ENCODE measurements around the gene GSTM1.

The GSTM1 gene
- total RNA-seq, result 6.5 to 54.4 (median 13.6) reads per million in 18 experiments

DNA sequence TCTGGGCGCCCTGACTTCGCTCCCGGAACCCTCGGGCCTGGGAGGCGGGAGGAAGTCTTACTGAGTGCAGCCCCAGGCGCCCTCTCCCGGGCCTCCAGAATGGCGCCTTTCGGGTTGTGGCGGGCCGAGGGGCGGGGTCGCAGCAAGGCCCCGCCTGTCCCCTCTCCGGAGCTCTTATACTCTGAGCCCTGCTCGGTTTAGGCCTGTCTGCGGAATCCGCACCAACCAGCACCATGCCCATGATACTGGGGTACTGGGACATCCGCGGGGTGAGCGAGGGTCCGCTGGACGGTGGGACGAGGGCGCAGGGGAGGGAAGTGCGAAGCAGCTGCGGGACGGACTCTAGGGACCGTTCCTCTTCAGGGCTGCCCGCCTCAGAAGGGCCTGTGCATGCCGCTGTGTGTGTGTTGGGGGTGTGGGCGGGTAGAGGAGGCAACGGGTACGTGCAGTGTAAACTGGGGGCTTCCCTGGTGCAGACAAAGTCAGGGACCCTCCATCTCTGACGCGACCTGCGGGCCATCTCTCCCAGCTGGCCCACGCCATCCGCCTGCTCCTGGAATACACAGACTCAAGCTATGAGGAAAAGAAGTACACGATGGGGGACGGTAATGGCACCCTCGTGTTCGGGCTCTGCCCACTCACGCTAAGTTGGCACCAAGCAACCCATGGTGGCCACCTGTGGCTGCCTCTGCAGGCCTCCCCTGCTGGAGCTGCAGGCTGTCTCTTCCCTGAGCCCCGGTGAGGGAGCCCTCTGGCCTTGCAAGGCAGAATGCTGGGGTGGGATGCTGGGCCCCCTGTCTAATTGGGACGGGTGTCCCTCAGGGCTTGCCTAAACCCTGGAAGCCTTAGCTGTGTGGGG, at the start of gene GSTM1:
Gene GSTM1, plus strand, starts transcription at position 177 of the 859 bp plus-strand sequence. Its CDS starts 57 bp downstream, at position 234.
- DNase-seq, result peak; percentile 76 to 92

- DNase-seq, result no peak
These were observed 48.4 kb upstream of the GSTM1 start for GRCh38 chr1:109639063-109639840.

GRCh38 chr1:109639841-109640184, 47.8 kb upstream of the GSTM1 start:
- DNase-seq, result no peak

GRCh38 chr1:109640285-109640865, 47.2 kb upstream of the GSTM1 start:
- peak; percentile 83 to 85 for DNase-seq

DNA sequence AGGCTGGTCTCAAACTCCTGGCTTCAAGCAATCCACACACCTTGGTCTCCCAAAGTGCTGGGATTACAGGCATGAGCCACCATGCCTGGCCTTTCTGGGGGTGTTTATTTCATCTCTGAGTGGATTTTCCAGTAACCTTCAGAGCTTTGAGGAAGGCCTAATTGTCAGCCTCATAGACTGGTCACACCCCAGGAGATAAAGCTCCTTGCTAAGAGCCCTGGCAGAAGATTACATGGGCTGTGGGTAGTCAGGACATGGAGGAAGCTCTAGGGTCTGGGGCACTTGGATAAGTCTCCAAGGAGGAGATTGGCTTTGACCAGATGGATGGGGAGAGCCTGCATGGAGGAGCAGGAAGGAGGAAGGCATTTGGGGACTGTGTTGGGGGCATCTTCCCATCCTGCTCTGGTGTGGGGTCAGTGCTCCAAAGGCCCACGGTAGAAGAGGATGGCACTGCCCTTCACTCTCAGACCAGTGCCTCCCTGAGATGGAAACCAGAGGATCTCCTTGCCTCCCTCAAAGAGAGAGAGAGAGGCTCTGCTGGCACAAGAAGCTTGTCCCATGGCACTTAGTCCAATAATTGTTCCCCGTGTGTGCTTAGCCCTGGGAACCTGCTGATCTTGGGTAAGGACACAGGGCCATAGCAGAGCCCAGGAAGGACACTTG, 46.4 kb upstream of the GSTM1 start:
- DNase-seq, result no peak

- DNase-seq, result peak; percentile 88 to 91
These were observed 45.8 kb upstream of the GSTM1 start for GRCh38 chr1:109641861-109642260.

DNA sequence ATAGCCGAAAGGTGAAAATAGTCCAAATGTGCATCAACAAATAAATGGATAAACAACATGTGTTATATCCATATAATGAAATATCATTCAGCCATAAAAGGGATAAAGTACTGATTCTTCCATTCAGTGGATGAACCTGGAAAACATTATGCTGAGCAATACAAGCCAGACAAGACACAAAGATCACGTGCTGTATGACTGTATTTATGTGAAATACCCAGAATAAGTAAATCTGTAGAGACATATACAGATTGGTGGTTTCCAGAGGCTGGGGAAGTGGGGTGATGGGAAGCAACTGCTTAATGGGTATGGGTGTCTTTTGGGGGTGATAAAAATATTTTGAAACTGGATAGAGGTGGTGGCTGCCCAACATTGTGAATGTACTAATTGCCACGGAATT, 45.0 kb upstream of the GSTM1 start:
- peak; percentile 46 to 58 for DNase-seq

DNA sequence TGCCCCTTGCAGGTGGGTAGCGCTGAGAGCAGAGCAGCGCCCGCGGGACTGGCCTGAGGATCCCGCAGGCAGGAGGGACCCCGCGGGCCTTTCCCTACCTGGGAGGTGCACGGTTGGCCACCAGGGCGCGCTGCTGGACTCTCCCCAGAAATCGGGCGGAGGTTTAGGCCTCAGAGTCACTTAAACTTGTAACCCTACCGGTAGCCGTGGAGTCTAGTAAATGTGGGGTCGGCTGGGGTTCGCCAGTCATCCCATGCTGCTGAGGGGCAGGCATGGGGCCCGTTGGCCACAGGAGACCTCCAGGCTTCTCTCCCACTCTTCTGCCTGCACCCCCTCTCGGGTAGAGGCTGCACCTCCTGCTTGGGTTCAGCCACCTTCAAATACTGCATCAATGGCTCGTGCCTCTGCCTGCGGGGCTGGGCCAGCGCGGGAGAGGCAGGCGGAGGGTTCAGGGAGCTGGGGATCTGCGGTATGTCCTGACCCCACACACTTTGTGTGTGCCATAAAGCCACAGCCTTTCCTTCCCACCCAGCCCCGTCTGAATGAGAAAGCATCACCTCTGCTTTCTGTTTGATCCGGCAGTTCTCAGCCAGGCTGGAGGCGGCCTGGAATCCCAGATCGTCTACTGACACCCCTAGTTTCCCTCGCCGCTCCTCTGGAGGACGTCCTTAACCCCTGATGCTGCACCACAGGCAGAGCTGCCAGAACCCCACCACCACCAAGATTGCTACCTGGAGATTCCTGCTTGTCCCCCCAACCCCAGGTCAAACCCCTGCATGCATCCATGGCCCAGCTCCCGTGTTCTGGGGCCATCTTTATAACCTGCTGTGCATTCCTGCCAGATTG, 44.0 kb upstream of the GSTM1 start:
- DNase-seq, result peak; percentile 73 to 82

DNA sequence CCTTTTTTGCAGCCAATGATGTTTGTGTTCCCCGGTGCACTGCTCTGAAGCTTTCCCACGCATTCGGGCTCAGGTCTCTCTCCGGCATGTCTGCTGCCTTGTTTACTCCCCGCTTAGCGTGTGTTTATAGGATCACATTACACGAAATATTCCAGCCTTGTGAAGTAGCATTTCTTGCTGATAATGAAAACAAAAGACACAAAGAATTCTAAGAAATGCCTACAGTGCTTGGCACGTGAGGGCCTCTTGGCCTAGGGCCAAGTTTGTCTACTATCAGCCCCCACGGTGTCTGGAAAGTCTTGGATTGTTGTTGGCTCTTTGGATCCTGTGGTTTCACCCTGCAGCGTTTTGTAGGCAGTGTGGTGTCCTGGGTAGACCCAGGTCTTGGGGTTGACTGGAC, 42.9 kb upstream of the GSTM1 start:
- no peak for DNase-seq

- DNase-seq, result peak in 1 of 2 donors; percentile 28
These were observed 38.1 kb upstream of the GSTM1 start for GRCh38 chr1:109649491-109649914.

DNA sequence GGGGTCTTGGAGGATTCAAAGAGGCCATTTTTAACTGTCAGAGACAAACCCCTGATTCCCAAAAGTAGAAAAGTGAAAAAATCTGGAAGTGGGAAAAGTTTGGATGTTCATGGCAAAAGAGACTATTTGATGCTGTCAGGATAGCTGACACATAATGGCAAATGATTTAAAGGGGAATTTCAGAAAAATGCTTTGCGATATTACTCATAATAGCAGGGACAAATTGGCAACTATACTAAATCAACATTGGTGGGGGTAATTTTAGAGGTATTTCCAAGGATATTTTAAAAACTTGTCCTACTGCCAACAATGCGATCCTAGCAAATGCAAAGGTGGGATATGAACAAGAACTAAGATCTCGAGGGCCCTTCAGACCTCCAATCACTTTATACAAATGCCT, 37.0 kb upstream of the GSTM1 start:
- no peak for DNase-seq

DNA sequence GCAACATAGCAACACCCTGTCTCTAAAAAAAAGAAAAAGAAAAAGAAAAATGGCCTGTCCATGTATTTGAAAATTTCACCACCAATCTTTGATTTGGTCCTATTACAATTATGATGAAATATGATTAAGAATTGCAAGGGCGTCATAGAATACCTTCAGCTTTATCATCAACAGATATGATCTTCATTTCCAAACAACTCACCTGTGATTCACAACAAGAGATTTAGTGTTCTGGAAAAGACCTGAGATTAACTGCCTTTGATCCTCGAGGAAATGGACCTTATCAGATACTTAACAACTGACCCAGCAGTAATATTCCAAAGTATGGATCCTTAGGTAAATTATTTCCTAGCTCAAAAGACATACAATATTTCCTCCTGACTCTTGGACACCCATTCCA, 35.2 kb upstream of the GSTM1 start:
- DNase-seq, result no peak

GRCh38 chr1:109653306-109653705, 34.3 kb upstream of the GSTM1 start:
- no peak for DNase-seq

DNA sequence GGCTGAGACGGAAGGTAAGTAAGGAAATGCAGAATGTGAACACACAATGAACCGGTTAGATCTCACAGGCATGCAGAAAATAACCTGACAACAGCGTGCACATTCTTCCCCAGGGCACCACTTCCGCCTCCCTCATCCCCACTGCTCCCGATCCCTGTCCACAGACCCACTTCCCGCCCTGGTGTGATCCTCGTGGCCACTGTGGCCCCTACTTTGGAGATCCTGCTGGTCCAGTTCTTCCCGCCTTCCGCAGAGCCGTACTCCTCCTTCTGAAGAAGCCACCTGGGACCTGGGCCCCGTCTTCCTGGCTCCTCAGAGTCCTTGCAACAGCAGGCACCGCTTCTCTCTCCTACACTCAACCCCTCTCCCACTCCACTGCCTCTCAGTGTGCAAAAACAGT, 33.1 kb upstream of the GSTM1 start:
- DNase-seq, result no peak

DNA sequence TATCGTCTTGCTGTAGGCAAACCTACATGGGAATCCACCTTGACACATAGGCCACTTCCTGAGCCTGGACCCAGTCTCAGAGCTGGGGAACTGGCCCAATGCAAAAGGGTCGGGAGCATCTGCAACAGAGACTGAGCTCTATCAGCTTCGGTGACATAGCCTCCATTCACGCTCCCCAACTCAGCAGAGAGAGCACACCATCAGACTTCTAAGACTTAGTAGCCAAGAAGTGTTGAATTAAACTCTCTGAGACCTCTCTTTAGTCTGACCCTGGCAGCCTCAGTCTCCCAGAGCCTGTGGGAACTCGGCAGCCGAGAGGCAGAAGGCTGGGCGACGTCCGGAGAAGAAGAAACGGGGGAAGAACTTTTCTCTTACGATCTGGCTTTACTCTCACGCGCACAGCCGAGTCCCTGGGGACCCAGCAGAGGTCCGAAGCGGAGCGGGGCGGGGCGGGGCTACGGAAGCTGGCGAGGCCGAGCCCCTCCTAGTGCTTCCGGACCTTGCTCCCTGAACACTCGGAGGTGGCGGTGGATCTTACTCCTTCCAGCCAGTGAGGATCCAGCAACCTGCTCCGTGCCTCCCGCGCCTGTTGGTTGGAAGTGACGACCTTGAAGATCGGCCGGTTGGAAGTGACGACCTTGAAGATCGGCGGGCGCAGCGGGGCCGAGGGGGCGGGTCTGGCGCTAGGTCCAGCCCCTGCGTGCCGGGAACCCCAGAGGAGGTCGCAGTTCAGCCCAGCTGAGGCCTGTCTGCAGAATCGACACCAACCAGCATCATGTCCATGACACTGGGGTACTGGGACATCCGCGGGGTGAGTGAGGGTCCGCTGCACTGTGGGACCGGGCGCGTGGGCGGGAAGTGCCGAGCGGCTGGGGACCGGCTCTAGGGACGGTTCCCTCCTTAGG, 31.8 kb upstream of the GSTM1 start, which contains the start of gene GSTM4:
Gene GSTM4, plus strand, starts transcription at position 485 of the 905 bp plus-strand sequence. Its CDS starts 291 bp downstream, at position 776.
- peak; percentile 71 to 84 for DNase-seq

GRCh38 chr1:109657395-109657794, 30.2 kb upstream of the GSTM1 start:
- DNase-seq, result no peak

GRCh38 chr1:109657970-109658369, 29.6 kb upstream of the GSTM1 start:
- DNase-seq, result no peak

- peak in 1 of 2 donors; percentile 41 for DNase-seq
These were observed 29.0 kb upstream of the GSTM1 start for GRCh38 chr1:109658533-109659042.

DNA sequence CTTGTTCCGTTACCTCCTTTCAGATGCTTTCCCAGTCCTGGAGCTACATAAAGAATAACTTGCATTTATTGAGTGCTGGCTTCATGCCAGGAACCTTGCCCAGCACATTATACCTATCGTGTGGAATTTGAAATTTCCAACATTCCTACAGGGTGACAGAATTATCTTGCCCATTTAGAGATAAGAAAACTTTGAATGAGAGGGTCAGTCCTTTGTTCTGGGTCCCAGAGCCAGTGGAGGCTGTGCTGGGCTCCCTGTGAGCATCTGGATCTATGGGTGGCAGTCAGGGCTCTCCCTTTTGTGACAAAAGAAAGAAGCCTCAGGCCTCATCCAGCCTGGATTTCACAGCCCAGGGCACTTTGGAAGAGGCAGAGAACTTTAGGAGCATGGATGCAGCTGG, 28.5 kb upstream of the GSTM1 start:
- DNase-seq, result no peak

DNA sequence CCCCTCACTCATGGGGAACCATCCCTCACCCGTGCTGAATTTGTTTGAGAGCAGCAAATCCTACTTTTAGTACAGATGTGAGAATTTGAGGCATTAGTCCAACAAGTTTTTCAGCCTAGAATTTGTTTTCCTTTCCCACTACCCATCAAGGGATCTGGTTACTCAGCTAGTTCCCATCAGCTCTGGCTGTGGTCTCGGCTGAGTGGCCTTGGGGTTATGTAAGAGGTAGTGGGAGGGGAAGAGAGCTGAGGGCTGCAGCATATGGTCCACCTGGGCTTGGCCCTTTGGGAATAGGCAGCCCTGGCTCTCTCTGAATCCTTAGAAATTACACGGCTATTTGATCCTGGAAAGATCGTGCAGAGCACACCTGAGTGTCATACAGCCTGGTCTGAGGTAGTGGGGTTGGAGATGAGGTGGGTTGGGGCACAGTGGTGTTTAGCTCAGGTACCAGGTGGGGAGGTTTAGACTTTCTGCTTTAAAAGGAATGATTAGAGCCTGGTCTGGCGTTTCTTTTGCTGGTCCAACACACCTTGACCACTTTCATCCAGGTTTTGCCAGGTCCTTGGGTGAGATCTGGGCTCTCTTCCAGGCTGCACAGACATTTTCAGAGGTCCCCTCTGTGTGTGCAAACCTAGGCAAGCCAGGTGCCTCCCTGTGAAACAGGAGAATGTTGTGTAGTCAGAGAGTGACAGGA, 27.5 kb upstream of the GSTM1 start:
- peak; percentile 20 to 53 for DNase-seq
